Panc1 (cell line): ENCODE data around the gene SNRPD2. TPM values are rescaled to one million over a fixed set of nuclear protein-coding genes. Genes with fewer than 3 reads are reported as not detected.
A peak's percentile ranks its signal among the peaks of the same experiment; 100 is the strongest.

Experiments
- ATAC-seq: fragments of 200-7000 bp; cut with Tn5 transposase; 2 replicates; pipeline ENCODE4 v1.9.1; 2020; ENCODE audit warnings: mild to moderate bottlenecking, moderate library complexity
- BruUV-seq: library from RNA; stranded (reverse); fragments of 400-500 nt; replicated peaks from 2 replicates; lab custom pipeline; 2021; lab: Mats Ljungman, UMichigan
- CTCF ChIA-PET: fragments of 300-600 bp; sonication (Branson Sonifier 250); formaldehyde crosslinking; loops from one replicate; lab custom pipeline; 2022; ENCODE audit warnings: antibody characterized with exemption; lab: Charles Lee
- POLR2A ChIA-PET: fragments of 300-600 bp; sonication (Branson Sonifier 250); formaldehyde crosslinking; loops from one replicate; lab custom pipeline; 2022; ENCODE audit warnings: antibody characterized with exemption; lab: Charles Lee
- DNase-seq: peaks from one replicate; pipeline ENCODE4 v3.0.0-alpha.2; 2010; ENCODE audit warnings: low read depth, low spot score
- H3K27ac ChIP-seq: 2 replicates; pipeline ENCODE4 v1.5.1; 2011; ENCODE audit warnings: mild to moderate bottlenecking, low read length, inconsistent platforms
- H3K27me3 ChIP-seq: fragments of 200-500 bp; sonication (Bioruptor generic); 2 replicates; pipeline ENCODE4 v1.6.0; 2014; ENCODE audit warnings: low read length, inconsistent platforms; ENCODE audit not compliant: control insufficient read depth, insufficient read depth
- H3K36me3 ChIP-seq: fragments of 200-500 bp; sonication (Bioruptor generic); 2 replicates; pipeline ENCODE4 v1.5.1; 2014; ENCODE audit warnings: inconsistent platforms, mild to moderate bottlenecking, low read length, moderate library complexity; ENCODE audit not compliant: control insufficient read depth, insufficient read depth
- H3K4me1 ChIP-seq: 2 replicates; pipeline ENCODE4 v1.5.1; 2011; ENCODE audit warnings: inconsistent platforms, mild to moderate bottlenecking, low read length, moderate library complexity; ENCODE audit not compliant: control insufficient read depth, insufficient read depth
- H3K4me3 ChIP-seq, 2 experiments: 2 replicates each; pipeline ENCODE4 v1.5.1; 2011 to 2012; ENCODE audit warnings: low read depth in 2 of 2, low read length in 2 of 2, mild to moderate bottlenecking in 2 of 2, inconsistent platforms in 1 of 2, moderate library complexity in 1 of 2
- H3K9me3 ChIP-seq: fragments of 200-500 bp; sonication (Bioruptor generic); 2 replicates; pipeline ENCODE4 v1.5.1; 2014; ENCODE audit warnings: low read depth, mild to moderate bottlenecking, inconsistent platforms, low read length, moderate library complexity; ENCODE audit not compliant: control insufficient read depth, insufficient read depth
- CTCF ChIP-seq: fragments of 450-650 bp; IDR thresholded peaks from 2 replicates; pipeline ENCODE4 v1.5.1; 2017; ENCODE audit warnings: mild to moderate bottlenecking
- POLR2AphosphoS5 ChIP-seq: IDR thresholded peaks from 2 replicates; pipeline ENCODE4 v1.6.1; 2012; ENCODE audit warnings: mild to moderate bottlenecking, low read depth, low read length, moderate library complexity
- REST ChIP-seq, 2 experiments: IDR thresholded peaks; 2 replicates each; pipeline ENCODE4 v1.6.1; 2011 to 2012; ENCODE audit warnings: low read depth in 2 of 2, control low read depth in 1 of 2, low read length in 1 of 2, mild to moderate bottlenecking in 1 of 2, moderate library complexity in 1 of 2; ENCODE audit not compliant: insufficient read depth in 1 of 2
- SIN3A ChIP-seq: IDR thresholded peaks from 2 replicates; pipeline ENCODE4 v1.6.1; 2012; ENCODE audit warnings: low read depth, mild to moderate bottlenecking, low read length, moderate library complexity, borderline replicate concordance; ENCODE audit not compliant: insufficient read depth
- TCF7L2 ChIP-seq: IDR thresholded peaks from 2 replicates; pipeline ENCODE4 v1.6.1; 2011; ENCODE audit warnings: mild to moderate bottlenecking, low read depth, low read length, inconsistent platforms
- in situ Hi-C: cut with HindIII; loops from 2 replicates; pipeline ENCODE4 v1.10.0; 2016; ENCODE audit warnings: low sequenced_read_pairs, low pct_unique_long_range_greater_than_20kb
- intact Hi-C: fragments of 100-400 bp; cut with micrococcal nuclease; formaldehyde crosslinking; loops from one replicate; pipeline ENCODE4 v1.10.0; 2022; ENCODE audit not compliant: unreplicated experiment
- total RNA-seq: library from RNA; stranded (reverse); gene quantifications from one replicate; pipeline ENCODE4 v1.2.1, GENCODE V29; 2021; ENCODE audit not compliant: unreplicated experiment

SNRPD2 gene
- total RNA-seq, 1 experiment from 2014 or later = 496 TPM

GRCh38 chr19:45717983-45718650, 26.4 kb upstream of the SNRPD2 start:
- Histone ChIP-seq H3K27ac (peak overlapping the region; percentile 90), H3K4me3 (peak overlapping the region; percentile 54 to 72), H3K27me3 (no peaks in the 10 kb centered on the region), H3K36me3 (no peaks in the 10 kb centered on the region), H3K9me3 (no peaks in the 10 kb centered on the region), H3K4me1 (peaks cover 15% of the 10 kb centered on the region)
- in situ Hi-C loops (no loop called here), intact Hi-C loops (no loop called here)
- DNase-seq (no peak), ATAC-seq (peak; percentile 17; the same call in 1 of the 2 replicates)
- ChIA-PET POLR2A (interaction anchor here (1.2 kb wide), 1 partner anchor 51 kb away, joined by 3 read pairs; the partner anchor contains the start of gene SIX5), CTCF (no interaction called here)
- no TSS peak for BruUV-seq
- TF ChIP-seq POLR2AphosphoS5 = no peak
- no peak for TF ChIP-seq CTCF
- no peak for TF ChIP-seq REST (IDR thresholded peaks at IDR 0.05; ENCODE audit: insufficient read depth in 1 of 2, low read depth in 2 of 2, low read length in 1 of 2)
- no peak for TF ChIP-seq SIN3A
- no peak for TF ChIP-seq TCF7L2

- H3K9me3 ChIP-seq = no peaks in the 10 kb centered on the region
- peak overlapping the region; percentile 96 for H3K27ac ChIP-seq
- TF ChIP-seq POLR2AphosphoS5 (peak; percentile 90), SIN3A (peak; percentile 26; the same call in 1 of the 2 replicates), TCF7L2 (peak; percentile 93), CTCF (no peak), REST (IDR thresholded peaks at IDR 0.05; ENCODE audit: insufficient read depth in 1 of 2, low read depth in 2 of 2, low read length in 1 of 2) (0 out of 4 replicates have a peak, but pooled peaks of 1 of the 2 experiments have one; percentile 13)
- H3K36me3 ChIP-seq = no peaks in the 10 kb centered on the region
- ChIA-PET POLR2A (interaction anchor here (1.2 kb wide), 1 partner anchor 52 kb away, joined by 3 read pairs; the partner anchor contains the start of gene SIX5), CTCF (interaction anchor here (0.9 to 1.0 kb wide), 2 partner anchors 53 to 99 kb away, joined by 4 read pairs; no protein-coding TSS in a partner anchor)
- intact Hi-C loops = no loop called here
- no TSS peak for BruUV-seq
- peak; percentile 96 for ATAC-seq
- H3K27me3 ChIP-seq = no peaks in the 10 kb centered on the region
- DNase-seq = peak; percentile 97
- peaks cover 15% of the 10 kb centered on the region for H3K4me1 ChIP-seq
- H3K4me3 ChIP-seq = peak overlapping the region; percentile 72 to 92
- in situ Hi-C loops = no loop called here
Observed at GRCh38 chr19:45717131-45717982, 25.6 kb upstream of the SNRPD2 start.
